Upper lobe of left lung (tissue), 4 donors: ENCODE measurements around the gene DRC1.

Experiments used
- CTCF ChIP-seq, 6 experiments: fragments of 450-650 bp in 4 of 6; fragments of 200-600 bp in 2 of 6; sonication (generic) in 2 of 6; IDR thresholded peaks; one replicate each; pipeline ENCODE4 v1.5.1; 2016 to 2019; ENCODE audit warnings: antibody characterized with exemption in 6 of 6
- EP300 ChIP-seq, 4 donors: sonication (generic); formaldehyde crosslinking; IDR thresholded peaks; one replicate each; pipeline ENCODE4 v1.5.1; 2017; ENCODE audit warnings: antibody characterized with exemption in 4 of 4, control low read depth in 2 of 4
- POLR2A ChIP-seq, 4 donors: fragments of 450-650 bp; IDR thresholded peaks; one replicate each; pipeline ENCODE4 v1.5.1; 2016 to 2017; ENCODE audit warnings: antibody characterized with exemption in 4 of 4, mild to moderate bottlenecking in 2 of 4
- POLR2AphosphoS5 ChIP-seq, 2 donors: sonication (generic); formaldehyde crosslinking; IDR thresholded peaks; one replicate each; pipeline ENCODE4 v1.5.1; 2017; ENCODE audit warnings: antibody characterized with exemption in 2 of 2

- TF ChIP-seq CTCF (IDR thresholded peaks at IDR 0.05) = no peak
- TF ChIP-seq POLR2A (IDR thresholded peaks at IDR 0.05) = no peak
- TF ChIP-seq EP300 (IDR thresholded peaks at IDR 0.05) = no peak
- no peak for TF ChIP-seq POLR2AphosphoS5 (IDR thresholded peaks at IDR 0.05)
Observed at GRCh38 chr2:26471766-26472706, 70.3 kb downstream of the DRC1 start.
